Neuronal stem cell (in vitro differentiated cells): ENCODE results near the gene WWTR1.

Source experiments
- DNase-seq: peaks from one replicate; pipeline ENCODE4 v3.0.0-alpha.2; 2013; ENCODE audit warnings: low spot score
- H2AFZ ChIP-seq: one replicate; pipeline ENCODE4 v1.6.1; 2013; ENCODE audit warnings: mild to moderate bottlenecking, low read length, inconsistent platforms
- H2AK5ac ChIP-seq: 2 replicates; pipeline ENCODE4 v1.6.1; 2013; ENCODE audit warnings: low read depth, mild to moderate bottlenecking, inconsistent platforms, low read length, moderate library complexity, mixed read lengths
- H2BK120ac ChIP-seq: 2 replicates; pipeline ENCODE4 v1.6.1; 2013; ENCODE audit warnings: low read depth, mild to moderate bottlenecking, inconsistent platforms, low read length, moderate library complexity, mixed read lengths
- H2BK12ac ChIP-seq: one replicate; pipeline ENCODE4 v1.6.1; 2013; ENCODE audit warnings: low read length, inconsistent platforms
- H2BK15ac ChIP-seq: 2 replicates; pipeline ENCODE4 v1.6.1; 2013; ENCODE audit warnings: mild to moderate bottlenecking, low read length, inconsistent platforms, mixed read lengths
- H2BK5ac ChIP-seq: one replicate; pipeline ENCODE4 v1.6.1; 2013; ENCODE audit warnings: inconsistent platforms, mild to moderate bottlenecking, low read length, moderate library complexity
- H3K14ac ChIP-seq: one replicate; pipeline ENCODE4 v1.6.1; 2013; ENCODE audit warnings: low read length, inconsistent platforms
- H3K18ac ChIP-seq: 2 replicates; pipeline ENCODE4 v1.6.1; 2013; ENCODE audit warnings: low read length, inconsistent platforms
- H3K23ac ChIP-seq: 2 replicates; pipeline ENCODE4 v1.6.1; 2013; ENCODE audit warnings: low read depth, mild to moderate bottlenecking, mixed read lengths, low read length, inconsistent platforms; ENCODE audit not compliant: poor library complexity
- H3K27ac ChIP-seq: replicated peaks from 3 replicates; pipeline ENCODE4 v1.5.1; 2013; ENCODE audit warnings: low read length, inconsistent platforms
- H3K27me3 ChIP-seq, 3 experiments: 2 replicates each; pipeline ENCODE4 v1.6.1; 2013; ENCODE audit warnings: low read length in 3 of 3, mild to moderate bottlenecking in 2 of 3, inconsistent platforms in 1 of 3, low read depth in 1 of 3, mixed read lengths in 1 of 3, moderate library complexity in 1 of 3; ENCODE audit not compliant: control insufficient read depth in 3 of 3, insufficient read depth in 3 of 3
- H3K36me3 ChIP-seq, 2 donors: replicated peaks in 1 of 2; 2 replicates each; pipeline ENCODE4 v1.6.1; 2013; ENCODE audit warnings: low read length in 2 of 2; ENCODE audit not compliant: control insufficient read depth in 2 of 2, insufficient read depth in 2 of 2
- H3K4ac ChIP-seq: 2 replicates; pipeline ENCODE4 v1.6.1; 2013; ENCODE audit warnings: inconsistent platforms, mild to moderate bottlenecking, low read length, moderate library complexity
- H3K4me1 ChIP-seq, 2 donors: 1 replicate in 1 of 2; 2 replicates in 1 of 2; pipeline ENCODE4 v1.6.1; 2013; ENCODE audit warnings: low read length in 2 of 2, low read depth in 1 of 2; ENCODE audit not compliant: control insufficient read depth in 2 of 2, insufficient read depth in 1 of 2
- H3K4me2 ChIP-seq: one replicate; pipeline ENCODE4 v1.6.1; 2013; ENCODE audit warnings: mild to moderate bottlenecking, low read length, inconsistent platforms; ENCODE audit not compliant: insufficient read depth, poor library complexity, severe bottlenecking
- H3K4me3 ChIP-seq, 2 donors: 2 replicates each; pipeline ENCODE4 v1.5.1; 2013; ENCODE audit warnings: low read length in 2 of 2, mild to moderate bottlenecking in 2 of 2, inconsistent platforms in 1 of 2, moderate library complexity in 1 of 2
- H3K79me1 ChIP-seq: one replicate; pipeline ENCODE4 v1.6.1; 2013; ENCODE audit warnings: low read depth, mild to moderate bottlenecking, inconsistent platforms, low read length, moderate library complexity
- H3K9ac ChIP-seq: one replicate; pipeline ENCODE4 v1.6.1; 2013; ENCODE audit warnings: mild to moderate bottlenecking, low read depth, low read length, inconsistent platforms; ENCODE audit not compliant: poor library complexity
- H3K9me3 ChIP-seq, 2 donors: replicated peaks in 1 of 2; 2 replicates each; pipeline versions ENCODE3 to v1.6.1; 2013; ENCODE audit warnings: low read length in 2 of 2, mild to moderate bottlenecking in 2 of 2, inconsistent platforms in 1 of 2, low read depth in 1 of 2, mixed read lengths in 1 of 2, moderate library complexity in 1 of 2; ENCODE audit not compliant: control insufficient read depth in 2 of 2, insufficient read depth in 1 of 2
- H4K8ac ChIP-seq: one replicate; pipeline ENCODE4 v1.6.1; 2013; ENCODE audit warnings: low read depth, mild to moderate bottlenecking, inconsistent platforms, low read length, moderate library complexity
- H4K91ac ChIP-seq: one replicate; pipeline ENCODE4 v1.6.1; 2013; ENCODE audit warnings: low read length, low read depth, mild to moderate bottlenecking, inconsistent platforms; ENCODE audit not compliant: poor library complexity
- WGBS, 2 donors: extraction: QIAGEN DNeasy Blood & Tissue Kit; methylation state at CpG; one replicate each; pipeline ENCODE4 v1.1.7; 2013; ENCODE audit warnings: missing lambda C conversion rate in 2 of 2, mixed read lengths in 1 of 2; ENCODE audit not compliant: insufficient read length in 2 of 2, insufficient replicate concordance in 1 of 2; ENCODE audit errors: extremely low coverage in 2 of 2; 5-methylcytosine and 5-hydroxymethylcytosine counted together

WWTR1 gene

GRCh38 chr3:149510480-149510879, 147.3 kb downstream of the WWTR1 start:
- H2BK15ac ChIP-seq: no peak overlapping the region
- no peak overlapping the region for H3K9ac ChIP-seq
- no peak overlapping the region for H2AFZ ChIP-seq
- no peaks in the 10 kb centered on the region for H3K79me1 ChIP-seq
- no peak overlapping the region for H2BK120ac ChIP-seq
- no CpG with 5 or more reads among the region's 3 CpGs for WGBS, 2 donors
- H3K4me3 ChIP-seq: no peak overlapping the region
- H3K4me2 ChIP-seq: no peak overlapping the region
- H3K27me3 ChIP-seq: peaks cover 0 to 2% (median 0%) of the 10 kb centered on the region in 3 experiments
- no peak overlapping the region for H3K14ac ChIP-seq
- no peaks in the 10 kb centered on the region for H3K36me3 ChIP-seq
- H3K23ac ChIP-seq: no peak overlapping the region
- H4K8ac ChIP-seq: no peak overlapping the region
- H3K18ac ChIP-seq: no peak overlapping the region
- H2AK5ac ChIP-seq: no peak overlapping the region
- peaks cover 0 to 2% of the 10 kb centered on the region in 2 donors for H3K9me3 ChIP-seq
- H3K4ac ChIP-seq: no peak overlapping the region
- H3K4me1 ChIP-seq: peaks cover 0 to 5% of the 10 kb centered on the region in 2 donors
- H4K91ac ChIP-seq: no peak overlapping the region
- DNase-seq: no peak
- H3K27ac ChIP-seq: no peak overlapping the region
- no peak overlapping the region for H2BK12ac ChIP-seq
- no peak overlapping the region for H2BK5ac ChIP-seq

GRCh38 chr3:149509526-149509925, 148.3 kb downstream of the WWTR1 start:
- no peak overlapping the region for H4K8ac ChIP-seq
- no peak overlapping the region for H2BK5ac ChIP-seq
- peaks cover 0 to 2% (median 0%) of the 10 kb centered on the region in 3 experiments for H3K27me3 ChIP-seq
- H3K9ac ChIP-seq: no peak overlapping the region
- H3K23ac ChIP-seq: no peak overlapping the region
- no peak overlapping the region for H3K18ac ChIP-seq
- no peak overlapping the region for H3K4me3 ChIP-seq
- H3K36me3 ChIP-seq: no peaks in the 10 kb centered on the region
- no peak overlapping the region for H4K91ac ChIP-seq
- no peak overlapping the region for H2BK12ac ChIP-seq
- no peak overlapping the region for H2BK15ac ChIP-seq
- WGBS, 2 donors: no CpG with 5 or more reads among the region's 3 CpGs
- no peak overlapping the region for H2AFZ ChIP-seq
- H3K27ac ChIP-seq: no peak overlapping the region
- peaks cover 0 to 5% of the 10 kb centered on the region in 2 donors for H3K4me1 ChIP-seq
- H3K9me3 ChIP-seq: peaks cover 0 to 2% of the 10 kb centered on the region in 2 donors
- H2BK120ac ChIP-seq: no peak overlapping the region
- H3K4me2 ChIP-seq: no peak overlapping the region
- H3K14ac ChIP-seq: no peak overlapping the region
- no peak overlapping the region for H2AK5ac ChIP-seq
- no peaks in the 10 kb centered on the region for H3K79me1 ChIP-seq
- H3K4ac ChIP-seq: no peak overlapping the region
- no peak for DNase-seq

GRCh38 chr3:149507491-149508324, 150.1 kb downstream of the WWTR1 start:
- peaks cover 0 to 6% of the 10 kb centered on the region in 2 donors for H3K4me1 ChIP-seq
- no peak overlapping the region for H2AK5ac ChIP-seq
- no peak overlapping the region for H3K27ac ChIP-seq
- no CpG with 5 or more reads among the region's 14 CpGs for WGBS, 2 donors
- H3K9ac ChIP-seq: no peak overlapping the region
- no peak overlapping the region for H3K23ac ChIP-seq
- H2BK120ac ChIP-seq: no peak overlapping the region
- no peak overlapping the region for H2BK5ac ChIP-seq
- peak overlapping the region; percentile 44 for H2AFZ ChIP-seq
- H3K4me2 ChIP-seq: no peak overlapping the region
- H3K36me3 ChIP-seq: no peaks in the 10 kb centered on the region
- H4K91ac ChIP-seq: no peak overlapping the region
- no peak overlapping the region for H4K8ac ChIP-seq
- H3K18ac ChIP-seq: no peak overlapping the region
- H3K4ac ChIP-seq: no peak overlapping the region
- peaks cover 0 to 2% (median 0%) of the 10 kb centered on the region in 3 experiments for H3K27me3 ChIP-seq
- H3K9me3 ChIP-seq: peaks cover 0 to 2% of the 10 kb centered on the region in 2 donors
- no peak overlapping the region for H2BK15ac ChIP-seq
- H3K14ac ChIP-seq: no peak overlapping the region
- no peaks in the 10 kb centered on the region for H3K79me1 ChIP-seq
- no peak for DNase-seq
- no peak overlapping the region for H3K4me3 ChIP-seq
- no peak overlapping the region for H2BK12ac ChIP-seq

- Histone ChIP-seq H4K91ac (no peak overlapping the region), H3K14ac (no peak overlapping the region), H3K4me3 (no peak overlapping the region), H3K9me3 (peaks cover 0 to 2% of the 10 kb centered on the region in 2 donors), H2BK12ac (no peak overlapping the region), H3K36me3 (no peaks in the 10 kb centered on the region), H4K8ac (no peak overlapping the region), H3K4me2 (no peak overlapping the region), H3K79me1 (no peaks in the 10 kb centered on the region), H3K4ac (no peak overlapping the region), H3K27me3 (peaks cover 0 to 2% (median 0%) of the 10 kb centered on the region in 3 experiments), H2BK120ac (no peak overlapping the region), H2BK15ac (no peak overlapping the region), H3K4me1 (peaks cover 0 to 4% of the 10 kb centered on the region in 2 donors), H3K18ac (no peak overlapping the region), H3K27ac (no peak overlapping the region), H2AK5ac (no peak overlapping the region), H3K23ac (no peak overlapping the region), H2AFZ (peak overlapping the region; percentile 44), H3K9ac (no peak overlapping the region), H2BK5ac (no peak overlapping the region)
- DNase-seq: no peak
- no CpG with 5 or more reads among the region's 2 CpGs for WGBS, 2 donors
Observed at GRCh38 chr3:149506965-149507364, 150.9 kb downstream of the WWTR1 start.
